Measurements from ENCODE around the gene ITCH. TPM values are rescaled to one million over a fixed set of nuclear protein-coding genes. Genes with fewer than 3 reads are reported as not detected.
"Not testable (repeated sequence)": the region's sequence is repeated elsewhere in the genome, so short reads cannot be mapped to it uniquely, and the experiment has no call there.

Gene ITCH
- total RNA-seq, 4 donors from 2014 or later: 50.3 to 67.6 (median 55.2) TPM

DNA sequence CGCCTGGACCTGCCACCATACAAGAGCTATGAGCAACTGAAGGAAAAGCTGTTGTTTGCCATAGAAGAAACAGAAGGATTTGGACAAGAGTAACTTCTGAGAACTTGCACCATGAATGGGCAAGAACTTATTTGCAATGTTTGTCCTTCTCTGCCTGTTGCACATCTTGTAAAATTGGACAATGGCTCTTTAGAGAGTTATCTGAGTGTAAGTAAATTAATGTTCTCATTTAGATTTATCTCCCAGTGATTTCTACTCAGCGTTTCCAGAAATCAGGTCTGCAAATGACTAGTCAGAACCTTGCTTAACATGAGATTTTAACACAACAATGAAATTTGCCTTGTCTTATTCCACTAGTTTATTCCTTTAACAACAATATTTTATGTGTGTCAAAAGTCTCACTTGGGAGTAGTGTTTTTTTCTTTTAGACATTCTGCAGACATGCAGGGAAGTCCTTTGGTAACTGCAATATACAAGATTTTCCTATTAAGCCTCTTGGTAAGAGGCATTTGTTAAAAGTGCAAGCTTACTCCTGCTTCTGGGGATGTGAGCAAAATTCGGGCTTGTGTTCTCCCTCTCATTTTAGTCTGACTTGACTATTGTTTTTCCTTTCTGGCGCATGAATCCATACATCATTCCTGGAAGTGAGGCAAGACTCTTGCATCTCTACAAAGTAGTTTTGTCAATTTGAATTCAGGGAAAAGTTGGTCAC lies 144.8 kb downstream of the ITCH start:
- TF ChIP-seq, protein P1, sequence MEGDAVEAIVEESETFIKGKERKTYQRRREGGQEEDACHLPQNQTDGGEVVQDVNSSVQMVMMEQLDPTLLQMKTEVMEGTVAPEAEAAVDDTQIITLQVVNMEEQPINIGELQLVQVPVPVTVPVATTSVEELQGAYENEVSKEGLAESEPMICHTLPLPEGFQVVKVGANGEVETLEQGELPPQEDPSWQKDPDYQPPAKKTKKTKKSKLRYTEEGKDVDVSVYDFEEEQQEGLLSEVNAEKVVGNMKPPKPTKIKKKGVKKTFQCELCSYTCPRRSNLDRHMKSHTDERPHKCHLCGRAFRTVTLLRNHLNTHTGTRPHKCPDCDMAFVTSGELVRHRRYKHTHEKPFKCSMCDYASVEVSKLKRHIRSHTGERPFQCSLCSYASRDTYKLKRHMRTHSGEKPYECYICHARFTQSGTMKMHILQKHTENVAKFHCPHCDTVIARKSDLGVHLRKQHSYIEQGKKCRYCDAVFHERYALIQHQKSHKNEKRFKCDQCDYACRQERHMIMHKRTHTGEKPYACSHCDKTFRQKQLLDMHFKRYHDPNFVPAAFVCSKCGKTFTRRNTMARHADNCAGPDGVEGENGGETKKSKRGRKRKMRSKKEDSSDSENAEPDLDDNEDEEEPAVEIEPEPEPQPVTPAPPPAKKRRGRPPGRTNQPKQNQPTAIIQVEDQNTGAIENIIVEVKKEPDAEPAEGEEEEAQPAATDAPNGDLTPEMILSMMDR (IDR thresholded peaks at IDR 0.05): no peak
- ATAC-seq (ENCODE audit: low FRiP score) (no peak), DNase-seq (ENCODE audit: low spot score) (no peak)

DNA sequence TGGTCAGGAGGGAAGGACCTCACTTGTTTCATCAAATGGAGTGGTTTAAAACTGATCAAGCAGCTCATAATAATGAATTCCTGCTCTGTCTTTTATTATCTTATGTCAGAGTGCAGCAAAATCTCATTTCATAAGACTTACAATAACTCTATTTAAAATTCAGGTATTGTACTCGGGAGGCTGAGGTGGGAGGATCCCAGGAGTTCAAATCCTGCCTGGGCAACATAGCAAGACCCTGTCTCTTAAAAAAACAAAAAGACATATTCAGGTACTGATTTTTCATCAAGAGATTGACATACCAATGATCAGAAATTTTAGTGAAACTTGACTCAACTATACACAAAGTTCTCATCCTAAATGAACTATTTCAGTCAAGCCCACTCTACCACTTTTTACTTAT lies 147.5 kb downstream of the ITCH start:
- ATAC-seq (ENCODE audit: low FRiP score) (no peak), DNase-seq (ENCODE audit: low spot score) (no peak)
- TF ChIP-seq, protein P1 (IDR thresholded peaks at IDR 0.05): no peak

DNA sequence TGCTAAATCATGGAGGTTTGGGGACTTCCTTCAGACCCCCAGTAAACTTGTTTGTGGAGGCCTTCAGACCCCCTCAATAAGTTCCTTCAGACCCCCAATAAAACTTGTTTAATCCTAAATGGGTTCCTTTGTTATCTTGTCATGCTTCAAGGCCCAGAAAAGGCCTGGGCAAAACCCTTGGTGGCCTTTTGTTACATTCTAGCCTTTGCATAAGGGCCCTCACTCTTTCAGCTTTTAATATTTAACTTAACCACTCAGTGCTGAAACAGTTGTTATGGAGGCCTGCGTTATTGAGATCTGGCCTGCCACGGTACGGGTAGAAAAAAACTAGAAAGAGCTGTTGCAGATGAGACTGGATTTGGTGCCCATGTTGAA lies 148.8 kb downstream of the ITCH start:
- DNase-seq (ENCODE audit: low spot score) (no peak), ATAC-seq (ENCODE audit: low FRiP score) (no peak)
- TF ChIP-seq, protein P1 (IDR thresholded peaks at IDR 0.05): no peak

DNA sequence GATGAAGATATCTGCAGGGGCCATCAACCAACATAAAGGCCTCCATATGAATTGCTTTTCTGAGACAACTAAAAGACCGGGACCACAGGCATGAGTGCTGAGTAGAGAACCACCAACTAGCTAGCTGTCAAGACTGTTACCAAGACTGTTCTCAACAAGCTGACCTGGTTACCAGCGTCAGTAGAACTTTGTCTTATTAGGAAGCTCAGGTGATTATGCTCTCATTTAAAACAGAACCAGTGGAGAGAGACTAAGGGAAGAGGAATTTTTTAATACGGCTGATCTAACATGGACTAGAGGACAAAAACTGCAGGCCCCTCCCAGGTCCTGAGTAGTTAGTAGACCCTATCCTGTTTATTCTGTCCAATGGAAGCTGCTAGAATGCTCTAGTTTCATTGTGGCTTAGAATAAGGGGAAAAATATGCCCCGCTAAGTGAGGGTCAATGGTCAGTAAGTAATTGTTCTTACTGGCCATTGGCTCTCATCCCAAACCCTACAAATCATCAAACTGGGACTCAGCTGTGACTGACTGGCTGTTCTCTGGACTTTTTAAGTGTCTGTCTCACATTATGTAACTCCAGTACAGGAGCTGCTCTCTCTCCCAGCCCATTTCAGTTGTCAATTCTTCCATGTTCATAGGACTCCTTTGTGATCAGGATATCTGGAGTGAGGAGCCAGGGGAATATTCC lies 149.3 kb downstream of the ITCH start:
- DNase-seq (ENCODE audit: low spot score): no peak
- TF ChIP-seq, protein P1 (IDR thresholded peaks at IDR 0.05): no peak
- ATAC-seq (ENCODE audit: low FRiP score): no peak

DNA sequence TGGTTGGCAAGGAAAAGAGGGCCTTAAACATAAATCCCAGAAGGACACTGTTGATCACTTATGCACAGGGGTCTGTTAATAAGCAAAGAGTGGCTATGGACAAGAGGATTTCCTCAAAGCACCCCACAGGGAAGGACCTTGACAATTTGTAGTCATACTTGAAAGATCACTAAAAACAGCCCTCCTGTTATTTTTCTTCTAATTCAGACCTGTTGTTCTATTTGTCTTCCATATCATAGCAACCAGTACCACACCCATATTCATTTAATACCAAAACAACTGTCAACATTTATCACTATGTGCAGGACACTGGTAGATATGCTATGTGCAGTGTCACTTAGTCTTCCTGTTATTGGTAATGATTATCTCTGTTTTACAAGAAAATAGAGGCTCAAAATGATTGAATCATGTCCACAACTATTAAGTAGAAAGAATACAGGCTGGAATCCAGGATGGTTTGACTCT lies 149.9 kb downstream of the ITCH start:
- DNase-seq (ENCODE audit: low spot score) (no peak), ATAC-seq (ENCODE audit: low FRiP score) (no peak)
- TF ChIP-seq, protein P1 (IDR thresholded peaks at IDR 0.05): no peak

DNA sequence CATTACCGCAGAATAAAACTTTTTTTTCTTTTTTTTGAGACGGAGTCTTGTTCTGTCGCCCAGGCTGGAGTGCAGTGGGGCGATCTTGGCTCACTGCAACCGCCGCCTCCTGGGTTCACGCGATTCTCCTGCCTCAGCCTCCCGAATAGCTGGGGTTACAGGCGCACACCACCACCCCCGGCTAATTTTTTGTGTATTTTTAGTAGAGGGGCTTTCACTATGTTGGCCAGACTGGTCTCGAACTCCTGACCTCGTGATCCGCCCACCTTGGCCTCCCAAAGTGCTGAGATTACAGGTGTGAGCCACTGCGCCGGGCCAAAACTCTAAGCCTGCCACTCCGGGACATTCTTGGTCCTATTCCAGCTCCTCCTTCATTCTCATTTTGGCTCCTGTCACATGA lies 151.0 kb downstream of the ITCH start:
- ATAC-seq (ENCODE audit: low FRiP score); DNase-seq (ENCODE audit: low spot score): not testable (repeated sequence)

DNA sequence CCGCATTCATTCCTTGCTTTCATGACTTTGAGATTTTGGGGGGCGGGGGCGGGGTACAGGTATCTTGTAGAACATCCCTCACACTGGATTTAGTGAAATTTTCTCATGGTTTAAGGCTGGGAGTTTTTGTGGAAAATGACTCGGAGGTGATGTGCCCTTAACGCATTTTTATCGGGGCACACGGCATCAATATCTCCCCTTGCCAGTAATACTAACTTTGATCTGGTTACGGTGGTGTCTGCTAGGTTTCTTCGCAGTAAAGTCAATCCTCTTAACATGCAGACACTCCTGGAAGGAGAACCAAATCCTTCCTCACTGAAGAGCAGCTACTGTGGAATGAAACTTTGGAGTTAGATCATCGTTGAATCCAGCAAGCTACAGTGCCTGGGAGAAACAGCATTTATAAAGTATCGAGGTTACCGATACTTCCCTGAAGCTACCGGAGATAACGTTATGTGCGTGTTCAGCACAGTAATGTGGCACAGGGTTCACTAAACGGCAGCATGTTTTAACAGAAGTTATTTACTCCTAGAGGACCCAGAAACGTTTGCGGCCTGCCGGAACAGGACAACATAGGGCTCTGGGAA lies 151.9 kb downstream of the ITCH start:
- ATAC-seq (ENCODE audit: low FRiP score) (no peak), DNase-seq (ENCODE audit: low spot score) (no peak)
- TF ChIP-seq, protein P1 (IDR thresholded peaks at IDR 0.05): no peak

All from omental fat pad (tissue), 4 donors.